DND-41 (cell line): ENCODE measurements around the gene TUFM.

Experiments used
- ATAC-seq: fragments of 200-7000 bp; cut with Tn5 transposase; 3 replicates; pipeline ENCODE4 v1.9.1; 2021; ENCODE audit warnings: low read depth; ENCODE audit not compliant: insufficient read depth
- DNase-seq: peaks from one replicate; pipeline ENCODE4 v3.0.0-alpha.2; 2020
- H2AFZ ChIP-seq: 2 replicates; pipeline ENCODE4 v1.6.0; 2012; ENCODE audit warnings: low read depth, low read length
- H3K27ac ChIP-seq: 2 replicates; pipeline ENCODE4 v1.5.1; 2012; ENCODE audit warnings: low read length, inconsistent platforms
- H3K27me3 ChIP-seq: fragments of 200-600 bp; sonication (generic); 2 replicates; pipeline ENCODE4 v1.6.0; 2012; ENCODE audit warnings: low read length, mild to moderate bottlenecking, inconsistent platforms; ENCODE audit not compliant: insufficient read depth, poor library complexity
- H3K36me3 ChIP-seq: 2 replicates; pipeline ENCODE4 v1.5.1; 2012; ENCODE audit warnings: low read length, inconsistent platforms; ENCODE audit not compliant: insufficient read depth
- H3K4me1 ChIP-seq: 2 replicates; pipeline ENCODE4 v1.5.1; 2012; ENCODE audit warnings: mild to moderate bottlenecking, low read length; ENCODE audit not compliant: insufficient read depth
- H3K4me2 ChIP-seq: 2 replicates; pipeline ENCODE4 v1.6.0; 2012; ENCODE audit warnings: mild to moderate bottlenecking, moderate library complexity, low read length, inconsistent platforms; ENCODE audit not compliant: insufficient read depth
- H3K4me3 ChIP-seq, 2 experiments: fragments of 200-600 bp in 1 of 2; shearing (Covaris generic) in 1 of 2; 2 replicates each; pipeline ENCODE4 v1.5.1; 2012 to 2016; ENCODE audit warnings: inconsistent platforms in 2 of 2, low read length in 2 of 2, mild to moderate bottlenecking in 2 of 2, low read depth in 1 of 2, moderate library complexity in 1 of 2
- H3K79me2 ChIP-seq: 2 replicates; pipeline ENCODE4 v1.6.0; 2012; ENCODE audit warnings: low read length, inconsistent platforms; ENCODE audit not compliant: insufficient read depth
- H3K9ac ChIP-seq: 2 replicates; pipeline ENCODE4 v1.6.0; 2012; ENCODE audit warnings: low read depth, mild to moderate bottlenecking, inconsistent platforms, low read length, moderate library complexity
- H3K9me3 ChIP-seq: 2 replicates; pipeline ENCODE4 v1.5.1; 2012; ENCODE audit warnings: low read length, moderate library complexity, mild to moderate bottlenecking, inconsistent platforms; ENCODE audit not compliant: insufficient read depth, severe bottlenecking
- H4K20me1 ChIP-seq: 2 replicates; pipeline ENCODE4 v1.6.0; 2012; ENCODE audit warnings: low read length; ENCODE audit not compliant: insufficient read depth
- EZH2 ChIP-seq: IDR thresholded peaks from 3 replicates; pipeline ENCODE4 v1.6.1; 2012; ENCODE audit warnings: borderline replicate concordance, low read depth, mild to moderate bottlenecking, moderate library complexity, low read length, inconsistent platforms; ENCODE audit not compliant: severe bottlenecking
- TF ChIP-seq, protein P1 (sequence below): IDR thresholded peaks from 2 replicates; pipeline ENCODE4 v1.5.1; 2012; ENCODE audit warnings: borderline replicate concordance, low read length, moderate library complexity, mild to moderate bottlenecking; ENCODE audit not compliant: poor library complexity, severe bottlenecking; ENCODE audit errors: extremely low read depth

TUFM gene

GRCh38 chr16:28823873-28824716 is 22.1 kb downstream of the TUFM start:
- DNase-seq (peak; percentile 99), ATAC-seq (peak; percentile 81)
- TF ChIP-seq, protein P1, sequence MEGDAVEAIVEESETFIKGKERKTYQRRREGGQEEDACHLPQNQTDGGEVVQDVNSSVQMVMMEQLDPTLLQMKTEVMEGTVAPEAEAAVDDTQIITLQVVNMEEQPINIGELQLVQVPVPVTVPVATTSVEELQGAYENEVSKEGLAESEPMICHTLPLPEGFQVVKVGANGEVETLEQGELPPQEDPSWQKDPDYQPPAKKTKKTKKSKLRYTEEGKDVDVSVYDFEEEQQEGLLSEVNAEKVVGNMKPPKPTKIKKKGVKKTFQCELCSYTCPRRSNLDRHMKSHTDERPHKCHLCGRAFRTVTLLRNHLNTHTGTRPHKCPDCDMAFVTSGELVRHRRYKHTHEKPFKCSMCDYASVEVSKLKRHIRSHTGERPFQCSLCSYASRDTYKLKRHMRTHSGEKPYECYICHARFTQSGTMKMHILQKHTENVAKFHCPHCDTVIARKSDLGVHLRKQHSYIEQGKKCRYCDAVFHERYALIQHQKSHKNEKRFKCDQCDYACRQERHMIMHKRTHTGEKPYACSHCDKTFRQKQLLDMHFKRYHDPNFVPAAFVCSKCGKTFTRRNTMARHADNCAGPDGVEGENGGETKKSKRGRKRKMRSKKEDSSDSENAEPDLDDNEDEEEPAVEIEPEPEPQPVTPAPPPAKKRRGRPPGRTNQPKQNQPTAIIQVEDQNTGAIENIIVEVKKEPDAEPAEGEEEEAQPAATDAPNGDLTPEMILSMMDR: peak; percentile 23
- no peak for TF ChIP-seq EZH2
- H4K20me1 ChIP-seq: peaks cover 50% of the 10 kb centered on the region
- H2AFZ ChIP-seq: peak overlapping the region; percentile 73
- H3K4me2 ChIP-seq: peak overlapping the region; percentile 84
- H3K4me3 ChIP-seq: peak overlapping the region; percentile 81 to 84
- peaks cover 55% of the 10 kb centered on the region for H3K36me3 ChIP-seq
- H3K9ac ChIP-seq: peak overlapping the region; percentile 100
- no peaks in the 10 kb centered on the region for H3K27me3 ChIP-seq
- peaks cover 68% of the 10 kb centered on the region for H3K79me2 ChIP-seq
- peaks cover 35% of the 10 kb centered on the region for H3K4me1 ChIP-seq
- no peaks in the 10 kb centered on the region for H3K9me3 ChIP-seq
- peak overlapping the region; percentile 98 for H3K27ac ChIP-seq

GRCh38 chr16:28823291-28823872 is 22.8 kb downstream of the TUFM start:
- Histone ChIP-seq H3K4me2 (peak overlapping the region; percentile 44), H3K9me3 (no peaks in the 10 kb centered on the region), H3K4me3 (peak overlapping the region; percentile 81 to 84), H3K36me3 (peaks cover 48% of the 10 kb centered on the region), H3K9ac (peak overlapping the region; percentile 100), H4K20me1 (peaks cover 44% of the 10 kb centered on the region), H3K27me3 (no peaks in the 10 kb centered on the region), H3K4me1 (peaks cover 35% of the 10 kb centered on the region), H3K79me2 (peaks cover 61% of the 10 kb centered on the region), H3K27ac (peak overlapping the region; percentile 95), H2AFZ (peak overlapping the region; percentile 28; the same call in 1 of the 2 replicates)
- ATAC-seq (peak; percentile 13; the same call in 2 of the 3 replicates), DNase-seq (no peak)
- no peak for TF ChIP-seq EZH2
- TF ChIP-seq, protein P1: no peak

DNA sequence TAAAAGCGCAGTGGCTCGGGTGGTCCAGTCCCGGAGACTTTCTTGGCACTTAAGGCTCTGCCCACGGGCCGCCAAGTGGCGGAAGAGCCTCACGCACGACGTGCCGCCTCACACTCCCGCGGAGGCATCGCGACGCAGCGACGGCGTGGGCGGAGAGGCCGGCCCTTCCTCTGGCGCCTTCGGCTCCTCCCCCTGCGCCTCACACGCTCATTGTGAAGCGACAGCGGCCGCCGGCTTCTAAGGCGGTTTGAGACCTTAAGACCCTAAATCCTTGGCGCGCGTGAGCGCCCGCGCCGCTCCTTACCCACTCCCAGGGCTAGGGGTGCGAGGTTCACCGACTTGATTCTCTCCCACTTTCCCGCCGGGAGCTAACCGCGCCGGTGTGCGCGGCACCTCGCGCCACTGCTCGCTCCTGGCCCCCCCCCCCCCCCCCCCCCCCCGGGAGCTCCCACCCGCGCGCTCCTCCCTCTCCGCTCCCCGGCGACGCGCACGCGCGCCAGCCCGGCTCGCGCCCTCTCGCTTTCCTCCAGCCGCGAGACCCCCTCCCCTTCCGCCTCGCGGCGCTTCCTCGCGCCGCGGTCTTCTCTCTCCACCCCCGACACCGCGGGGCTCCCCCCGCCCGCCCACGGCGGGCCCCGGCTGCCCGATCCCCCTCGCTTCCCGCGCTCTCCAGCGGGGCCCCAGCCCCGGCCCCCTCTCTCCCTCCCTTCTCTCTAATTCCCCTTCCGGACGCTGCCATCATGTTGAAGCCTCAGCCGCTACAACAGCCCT is 23.4 kb downstream of the TUFM start, which contains the start of gene ATXN2L:
TSS of gene ATXN2L (plus strand) at position 480 of the 771 bp plus-strand sequence. CDS start at position 741, 261 bp downstream.
- H3K79me2 ChIP-seq: peaks cover 55% of the 10 kb centered on the region
- no peaks in the 10 kb centered on the region for H3K9me3 ChIP-seq
- H3K27me3 ChIP-seq: no peaks in the 10 kb centered on the region
- H3K27ac ChIP-seq: peak within 1 kb of the TSS; percentile 95
- DNase-seq (peak; percentile 95), ATAC-seq (peak; percentile 53)
- TF ChIP-seq, protein P1: no peak
- no peak for TF ChIP-seq EZH2
- peaks cover 42% of the 10 kb centered on the region for H3K36me3 ChIP-seq
- peaks cover 38% of the 10 kb centered on the region for H4K20me1 ChIP-seq
- peak within 1 kb of the TSS; percentile 81 to 84 for H3K4me3 ChIP-seq
- H3K4me2 ChIP-seq: peak within 1 kb of the TSS; percentile 75
- H3K9ac ChIP-seq: peak within 1 kb of the TSS; percentile 100
- peak within 1 kb of the TSS; percentile 90 for H2AFZ ChIP-seq
- peaks cover 35% of the 10 kb centered on the region for H3K4me1 ChIP-seq
